HCT116 (cell line): ENCODE measurements around the gene DOCK11. TPM values are rescaled to one million over a fixed set of nuclear protein-coding genes. Genes with fewer than 3 reads are reported as not detected.

Source experiments
- ATAC-seq: fragments of 200-7000 bp; cut with Tn5 transposase; 2 replicates; pipeline ENCODE4 v1.9.1; 2020; ENCODE audit warnings: mild to moderate bottlenecking, moderate library complexity
- BruUV-seq: library from RNA; stranded (reverse); fragments of 400-500 nt; replicated peaks from 2 replicates; lab custom pipeline; 2021; lab: Mats Ljungman, UMichigan
- CTCF ChIA-PET: fragments of 300-600 bp; sonication (Branson Sonifier 250); formaldehyde crosslinking; loops from one replicate; lab custom pipeline; 2021; ENCODE audit warnings: antibody characterized with exemption; lab: Charles Lee
- POLR2A ChIA-PET: fragments of 300-600, 350-600 bp; sonication (Branson Sonifier 250); formaldehyde crosslinking; loops from one replicate; lab custom pipeline; 2021; ENCODE audit warnings: antibody characterized with exemption; lab: Charles Lee
- RAD21 ChIA-PET, 2 experiments: fragments of 300-600 bp; sonication (Branson Sonifier 250); formaldehyde crosslinking; loops; one replicate each; lab custom pipeline; 2023; ENCODE audit warnings: low total read pairs in 2 of 2; ENCODE audit not compliant: uncharacterized antibody in 2 of 2, unreplicated experiment in 2 of 2, low non-redundant PET in 1 of 2; lab: Charles Lee
- DNase-seq: peaks from one replicate; pipeline ENCODE4 v3.0.0-alpha.2; 2010; ENCODE audit warnings: low read depth, low spot score
- H2AFZ ChIP-seq: fragments of 200-600 bp; shearing (Covaris generic), sonication (generic); 2 replicates; pipeline ENCODE4 v1.6.1; 2017; ENCODE audit warnings: low read depth, mixed run types, mixed read lengths, antibody characterized with exemption, low read length; ENCODE audit not compliant: poor library complexity, severe bottlenecking
- H3K27ac ChIP-seq: 2 replicates; pipeline ENCODE4 v1.5.1; 2012; ENCODE audit warnings: low read depth, low read length
- H3K27me3 ChIP-seq: fragments of 200-600 bp; sonication (generic); 2 replicates; pipeline ENCODE4 v1.6.1; 2016; ENCODE audit warnings: mixed run types, low read length, mixed read lengths; ENCODE audit not compliant: insufficient read depth
- H3K36me3 ChIP-seq, 2 experiments: fragments of 200-500 bp in 1 of 2; fragments of 200-600 bp in 1 of 2; sonication (Bioruptor generic) in 1 of 2; sonication (generic) in 1 of 2; 2 replicates each; pipeline versions ENCODE4 v1.5.1 to v1.6.1; 2014 to 2016; ENCODE audit warnings: low read length in 2 of 2, inconsistent platforms in 1 of 2, mixed read lengths in 1 of 2, mixed run types in 1 of 2; ENCODE audit not compliant: insufficient read depth in 2 of 2, control insufficient read depth in 1 of 2
- H3K4me1 ChIP-seq, 2 experiments: fragments of 200-600 bp in 1 of 2; sonication (generic) in 1 of 2; 2 replicates each; pipeline versions ENCODE4 v1.5.1 to v1.6.1; 2012 to 2017; ENCODE audit warnings: low read length in 2 of 2, inconsistent platforms in 1 of 2, mild to moderate bottlenecking in 1 of 2, mixed read lengths in 1 of 2, mixed run types in 1 of 2, moderate library complexity in 1 of 2; ENCODE audit not compliant: insufficient read depth in 2 of 2, control insufficient read depth in 1 of 2
- H3K4me2 ChIP-seq: fragments of 200-600 bp; sonication (generic); 2 replicates; pipeline ENCODE4 v1.6.1; 2017; ENCODE audit warnings: mixed run types, low read length, mixed read lengths
- H3K4me3 ChIP-seq, 2 experiments: fragments of 200-600 bp in 1 of 2; sonication (generic) in 1 of 2; replicated peaks in 1 of 2; 2 replicates each; pipeline ENCODE4 v1.5.1; 2011 to 2016; ENCODE audit warnings: low read length in 2 of 2, control low read depth in 1 of 2, low read depth in 1 of 2, mild to moderate bottlenecking in 1 of 2, mixed read lengths in 1 of 2, mixed run types in 1 of 2
- H3K79me2 ChIP-seq: fragments of 200-600 bp; sonication (generic); 2 replicates; pipeline ENCODE4 v1.6.1; 2017; ENCODE audit warnings: mild to moderate bottlenecking, mixed run types, low read length, moderate library complexity, mixed read lengths; ENCODE audit not compliant: insufficient read depth
- H3K9ac ChIP-seq: fragments of 200-600 bp; sonication (generic); 2 replicates; pipeline ENCODE4 v1.6.1; 2016; ENCODE audit warnings: low read length, mixed read lengths
- H3K9me2 ChIP-seq: fragments of 200-600 bp; sonication (generic), shearing (Covaris generic); 2 replicates; pipeline ENCODE4 v1.6.1; 2017; ENCODE audit warnings: mixed run types, mild to moderate bottlenecking, moderate library complexity; ENCODE audit not compliant: insufficient read depth
- H3K9me3 ChIP-seq, 2 experiments: fragments of 200-500 bp in 1 of 2; fragments of 200-600 bp in 1 of 2; sonication (Bioruptor generic) in 1 of 2; sonication (generic) in 1 of 2; 2 replicates each; pipeline ENCODE4 v1.6.1; 2014 to 2017; ENCODE audit warnings: low read length in 2 of 2, mixed read lengths in 2 of 2, inconsistent platforms in 1 of 2, low read depth in 1 of 2, mild to moderate bottlenecking in 1 of 2, mixed run types in 1 of 2, moderate library complexity in 1 of 2; ENCODE audit not compliant: control insufficient read depth in 1 of 2, insufficient read depth in 1 of 2
- H4K20me1 ChIP-seq: fragments of 200-600 bp; sonication (generic), shearing (Covaris generic); 2 replicates; pipeline ENCODE4 v1.6.1; 2017; ENCODE audit warnings: mixed run types, mild to moderate bottlenecking, moderate library complexity; ENCODE audit not compliant: insufficient read depth
- EGR1 ChIP-seq: IDR thresholded peaks from 2 replicates; pipeline ENCODE4 v1.6.1; 2012; ENCODE audit warnings: low read depth
- EZH2 ChIP-seq: fragments of 200-600 bp; sonication (generic); IDR thresholded peaks from 2 replicates; pipeline ENCODE4 v1.6.1; 2017; ENCODE audit warnings: antibody characterized with exemption, mixed run types
- JUND ChIP-seq: IDR thresholded peaks from 2 replicates; pipeline ENCODE4 v1.6.1; 2012
- MAX ChIP-seq: IDR thresholded peaks from 2 replicates; pipeline ENCODE4 v1.6.1; 2012
- POLR2A ChIP-seq: IDR thresholded peaks from 2 replicates; pipeline ENCODE4 v1.7.0; 2011; ENCODE audit warnings: borderline replicate concordance; ENCODE audit not compliant: insufficient read depth, insufficient read length; ENCODE audit errors: extremely low read depth
- POLR2AphosphoS5 ChIP-seq: IDR thresholded peaks from 2 replicates; pipeline ENCODE4 v1.6.1; 2011; ENCODE audit warnings: mild to moderate bottlenecking, low read depth, low read length, moderate library complexity
- REST ChIP-seq: IDR thresholded peaks from 2 replicates; pipeline ENCODE4 v1.6.1; 2012; ENCODE audit warnings: low read depth
- SIN3A ChIP-seq: IDR thresholded peaks from 2 replicates; pipeline ENCODE4 v1.6.1; 2012; ENCODE audit warnings: low read depth
- SP1 ChIP-seq: IDR thresholded peaks from 2 replicates; pipeline ENCODE4 v1.6.1; 2012; ENCODE audit warnings: low read depth
- SRF ChIP-seq: IDR thresholded peaks from 2 replicates; pipeline ENCODE4 v1.6.1; 2012; ENCODE audit warnings: low read depth
- TCF7L2 ChIP-seq: IDR thresholded peaks from 2 replicates; pipeline ENCODE4 v1.7.0; 2011; ENCODE audit warnings: borderline replicate concordance, inconsistent platforms; ENCODE audit not compliant: insufficient read depth, insufficient read length; ENCODE audit errors: extremely low read depth
- YY1 ChIP-seq: IDR thresholded peaks from 2 replicates; pipeline ENCODE4 v1.6.1; 2011; ENCODE audit warnings: low read length, low read depth, moderate library complexity, mild to moderate bottlenecking; ENCODE audit not compliant: insufficient replicate concordance; ENCODE audit errors: extremely low read depth
- ZBTB33 ChIP-seq: IDR thresholded peaks from 2 replicates; pipeline ENCODE4 v1.6.1; 2011; ENCODE audit warnings: mild to moderate bottlenecking, low read length, moderate library complexity; ENCODE audit not compliant: insufficient replicate concordance; ENCODE audit errors: extremely low read depth
- intact Hi-C: fragments of 100-400 bp; cut with micrococcal nuclease; formaldehyde crosslinking; loops from 2 replicates; pipeline ENCODE4 v1.10.0; 2022
- total RNA-seq: library from RNA; stranded (reverse); gene quantifications from one replicate; pipeline ENCODE4 v1.2.1, GENCODE V29; 2021; ENCODE audit not compliant: unreplicated experiment

The DOCK11 gene
- total RNA-seq, 1 experiment from 2014 or later, result 0.59 TPM

GRCh38 chrX:118464501-118464900, 31.1 kb upstream of the DOCK11 start:
- Histone ChIP-seq H3K27me3 (no peaks in the 10 kb centered on the region), H3K9me3 (no peaks in the 10 kb centered on the region), H2AFZ (no peak overlapping the region), H3K4me3 (no peak overlapping the region), H3K79me2 (no peaks in the 10 kb centered on the region), H4K20me1 (no peaks in the 10 kb centered on the region), H3K9me2 (no peaks in the 10 kb centered on the region), H3K4me1 (no peaks in the 10 kb centered on the region), H3K36me3 (no peaks in the 10 kb centered on the region), H3K9ac (no peak overlapping the region)
- intact Hi-C loops, result no loop called here
- RAD21 ChIA-PET, result no interaction called here
- BruUV-seq, result no TSS peak
- no peak for DNase-seq
- TF ChIP-seq JUND (no peak), SRF (no peak), EGR1 (no peak), TCF7L2 (no peak), MAX (no peak)
- TF ChIP-seq, all 23 proteins: peak for 0
- Histone ChIP-seq H3K27ac (no peak overlapping the region), H3K4me2 (no peak overlapping the region)
- POLR2A ChIA-PET, result no interaction called here
- CTCF ChIA-PET, result no interaction called here
- ATAC-seq, result no peak

GRCh38 chrX:118468122-118468521, 27.5 kb upstream of the DOCK11 start:
- no TSS peak for BruUV-seq
- Histone ChIP-seq H2AFZ (no peak overlapping the region), H3K4me1 (no peaks in the 10 kb centered on the region), H3K27ac (no peak overlapping the region), H3K36me3 (no peaks in the 10 kb centered on the region), H3K9ac (no peak overlapping the region), H3K4me2 (no peak overlapping the region), H4K20me1 (no peaks in the 10 kb centered on the region), H3K4me3 (no peak overlapping the region), H3K9me3 (no peaks in the 10 kb centered on the region), H3K9me2 (no peaks in the 10 kb centered on the region), H3K27me3 (no peaks in the 10 kb centered on the region), H3K79me2 (no peaks in the 10 kb centered on the region)
- TF ChIP-seq SP1, result no peak
- no peak for TF ChIP-seq POLR2AphosphoS5
- TF ChIP-seq TCF7L2, result no peak
- no peak for TF ChIP-seq POLR2A
- no peak for TF ChIP-seq EZH2
- no peak for TF ChIP-seq SIN3A
- no peak for TF ChIP-seq ZBTB33
- TF ChIP-seq REST, result no peak
- no peak for TF ChIP-seq YY1
- DNase-seq (no peak), ATAC-seq (no peak)
- RAD21 ChIA-PET, result no interaction called here
- CTCF ChIA-PET, result no interaction called here
- intact Hi-C loops, result no loop called here
- POLR2A ChIA-PET, result no interaction called here
